PFSK-1 (cell line): ENCODE measurements around the gene LMOD2.

Experiments
- POLR2AphosphoS5 ChIP-seq: IDR thresholded peaks from 2 replicates; pipeline ENCODE4 v1.6.1; 2012; ENCODE audit warnings: low read depth, mild to moderate bottlenecking, control low read depth, low read length, moderate library complexity
- REST ChIP-seq, 2 experiments: IDR thresholded peaks; 2 replicates each; pipeline versions ENCODE4 v1.6.1 to v1.8.0; 2011 to 2012; ENCODE audit warnings: low read depth in 2 of 2, low read length in 2 of 2, control low read depth in 1 of 2, inconsistent platforms in 1 of 2, mild to moderate bottlenecking in 1 of 2, moderate library complexity in 1 of 2; ENCODE audit not compliant: insufficient read depth in 1 of 2

- TF ChIP-seq POLR2AphosphoS5: no peak
- TF ChIP-seq REST (IDR thresholded peaks at IDR 0.05; ENCODE audit: insufficient read depth in 1 of 2, low read depth in 2 of 2, low read length in 2 of 2): no peak
These were observed 31.0 kb upstream of the LMOD2 start for GRCh38 chr7:123624527-123625183.
